GM12892 (cell line): ENCODE data around the gene NHLRC2.

Experiments
- DNase-seq: peaks from one replicate; pipeline ENCODE4 v3.0.0; 2011; ENCODE audit not compliant: insufficient read length
- FAIRE-seq: peaks from 2 replicates; lab custom pipeline; 2011; peaks lifted over from hg19 to GRCh38; lab: Jason Lieb, UNC
- POLR2A ChIP-seq: IDR thresholded peaks from 2 replicates; pipeline ENCODE4 v1.6.1; 2011; ENCODE audit warnings: low read depth, low read length, control low read depth
- POLR2AphosphoS5 ChIP-seq: IDR thresholded peaks from 2 replicates; pipeline ENCODE4 v1.6.1; 2011; ENCODE audit warnings: low read depth, low read length, control low read depth
- TAF1 ChIP-seq: IDR thresholded peaks from 2 replicates; pipeline ENCODE4 v1.6.1; 2011; ENCODE audit warnings: low read depth, mild to moderate bottlenecking, control low read depth, low read length, borderline replicate concordance

Gene NHLRC2

GRCh38 chr10:113917636-113918035 is 63.2 kb downstream of the NHLRC2 start:
- FAIRE-seq (no peak), DNase-seq (no peak)
- TF ChIP-seq POLR2A: no peak
- TF ChIP-seq POLR2AphosphoS5: 0 out of 2 replicates have a peak, but pooled peaks have one; percentile 18
- TF ChIP-seq TAF1: no peak

DNA sequence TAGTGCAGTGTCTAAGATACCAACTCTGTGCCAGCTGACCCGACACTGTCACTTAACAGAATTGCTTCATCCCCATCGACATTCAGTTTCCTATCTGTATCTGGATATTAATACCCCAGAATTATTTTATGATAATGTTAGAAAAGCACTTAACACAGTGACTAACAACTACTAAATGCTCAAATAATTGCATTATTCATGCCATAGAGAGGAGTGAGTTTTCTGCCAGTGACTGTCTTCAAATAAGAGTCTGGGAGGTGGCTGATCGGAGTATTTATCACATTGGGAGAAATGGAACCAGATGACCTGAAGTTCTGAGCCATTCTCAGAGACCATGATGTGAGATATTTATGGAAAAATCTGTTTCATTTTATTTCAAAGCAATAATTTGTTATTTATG is 65.7 kb downstream of the NHLRC2 start:
- FAIRE-seq: no peak
- DNase-seq: no peak
- TF ChIP-seq POLR2AphosphoS5 (no peak), TAF1 (no peak), POLR2A (no peak)

GRCh38 chr10:113920875-113921274 is 66.4 kb downstream of the NHLRC2 start:
- FAIRE-seq (no peak), DNase-seq (no peak)
- TF ChIP-seq POLR2AphosphoS5: no peak
- TF ChIP-seq POLR2A: no peak
- no peak for TF ChIP-seq TAF1

GRCh38 chr10:113921561-113922370 is 67.3 kb downstream of the NHLRC2 start:
- FAIRE-seq: no peak
- no peak for DNase-seq
- TF ChIP-seq POLR2AphosphoS5 (no peak), POLR2A (no peak), TAF1 (no peak)

- DNase-seq (no peak), FAIRE-seq (peak; percentile 51)
Observed at GRCh38 chr10:113922787-113923570, 68.5 kb downstream of the NHLRC2 start.

GRCh38 chr10:113924186-113924585 is 69.7 kb downstream of the NHLRC2 start:
- no peak for TF ChIP-seq POLR2AphosphoS5
- DNase-seq: no peak
- no peak for FAIRE-seq

More at GRCh38 chr10:113922787-113923570, 68.5 kb downstream of the NHLRC2 start:
- TF ChIP-seq POLR2AphosphoS5: no peak
- TF ChIP-seq POLR2A: no peak
- TF ChIP-seq TAF1: no peak

GRCh38 chr10:113924664-113925063 is 70.2 kb downstream of the NHLRC2 start:
- no peak for TF ChIP-seq POLR2A
- no peak for TF ChIP-seq POLR2AphosphoS5
- FAIRE-seq (no peak), DNase-seq (no peak)

- FAIRE-seq: peak; percentile 57
- TF ChIP-seq POLR2A (no peak), TAF1 (no peak), POLR2AphosphoS5 (no peak)
Observed at GRCh38 chr10:113927440-113927839, 73.0 kb downstream of the NHLRC2 start.

GRCh38 chr10:113928830-113929229 is 74.4 kb downstream of the NHLRC2 start:
- FAIRE-seq (peak; percentile 17), DNase-seq (no peak)
- TF ChIP-seq POLR2AphosphoS5 (no peak), POLR2A (no peak), TAF1 (no peak)

More at GRCh38 chr10:113927440-113927839, 73.0 kb downstream of the NHLRC2 start:
- no peak for DNase-seq

DNA sequence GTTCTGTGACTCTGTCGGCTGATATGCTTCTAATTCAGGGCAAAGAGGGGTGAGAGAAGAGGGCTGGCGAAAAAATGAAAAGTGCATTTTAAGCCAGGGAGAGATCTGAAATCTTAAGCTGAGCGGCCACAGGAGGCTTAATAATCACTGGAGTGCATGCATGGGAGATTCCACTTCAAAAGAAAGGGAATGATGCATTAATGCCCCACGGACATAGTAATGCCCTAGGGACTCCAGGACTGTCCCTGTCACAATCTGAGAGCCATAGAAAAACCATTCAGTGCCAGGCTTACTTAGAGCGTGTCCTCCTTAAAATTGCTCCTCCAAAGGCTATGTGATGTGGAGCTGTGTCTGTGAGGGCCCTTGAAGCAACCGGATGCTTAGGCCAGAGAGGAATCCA is 75.1 kb downstream of the NHLRC2 start:
- no peak for DNase-seq
- peak; percentile 27 for FAIRE-seq
- TF ChIP-seq POLR2A (no peak), POLR2AphosphoS5 (no peak), TAF1 (no peak)

DNA sequence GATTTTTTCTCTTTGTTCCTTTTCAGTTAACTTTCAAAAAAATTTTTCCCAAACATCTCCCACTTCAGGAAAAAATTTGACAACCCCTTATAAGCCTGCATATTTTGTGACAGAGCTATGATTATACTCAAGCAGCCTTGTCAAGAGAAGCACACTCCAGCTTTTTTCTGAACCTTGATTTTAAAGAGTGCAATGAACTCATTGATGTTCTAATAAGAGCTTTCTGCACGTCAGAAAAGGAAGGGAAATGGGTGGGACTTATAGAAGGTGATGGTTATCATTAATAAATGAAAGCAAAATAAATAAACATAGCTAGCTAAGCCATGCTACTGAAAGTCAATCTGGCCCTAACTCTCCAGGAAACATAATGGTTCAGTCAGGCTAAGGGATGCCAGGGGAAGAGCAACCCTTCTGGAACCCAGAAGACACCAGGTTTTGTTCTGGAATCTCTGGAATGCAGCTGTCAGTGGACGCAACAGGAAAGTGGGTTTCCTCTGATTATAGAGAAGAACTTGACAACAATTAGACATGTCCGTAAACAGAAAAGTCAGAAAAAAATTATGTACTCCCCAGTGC is 76.1 kb downstream of the NHLRC2 start:
- TF ChIP-seq POLR2A (no peak), POLR2AphosphoS5 (no peak), TAF1 (no peak)
- DNase-seq (no peak), FAIRE-seq (no peak)
